ENCODE data around the gene ADRB1. TPM values are rescaled to one million over a fixed set of nuclear protein-coding genes. Genes with fewer than 3 reads are reported as not detected.
A peak's percentile ranks its signal among the peaks of the same experiment; 100 is the strongest.

The ADRB1 gene
- total and polyA plus RNA-seq, 2 of the 13 experiments (the other 11 are each of a cell fraction or from before 2014, with no cell fraction given) = 0.07 TPM; not detected in 1

DNA sequence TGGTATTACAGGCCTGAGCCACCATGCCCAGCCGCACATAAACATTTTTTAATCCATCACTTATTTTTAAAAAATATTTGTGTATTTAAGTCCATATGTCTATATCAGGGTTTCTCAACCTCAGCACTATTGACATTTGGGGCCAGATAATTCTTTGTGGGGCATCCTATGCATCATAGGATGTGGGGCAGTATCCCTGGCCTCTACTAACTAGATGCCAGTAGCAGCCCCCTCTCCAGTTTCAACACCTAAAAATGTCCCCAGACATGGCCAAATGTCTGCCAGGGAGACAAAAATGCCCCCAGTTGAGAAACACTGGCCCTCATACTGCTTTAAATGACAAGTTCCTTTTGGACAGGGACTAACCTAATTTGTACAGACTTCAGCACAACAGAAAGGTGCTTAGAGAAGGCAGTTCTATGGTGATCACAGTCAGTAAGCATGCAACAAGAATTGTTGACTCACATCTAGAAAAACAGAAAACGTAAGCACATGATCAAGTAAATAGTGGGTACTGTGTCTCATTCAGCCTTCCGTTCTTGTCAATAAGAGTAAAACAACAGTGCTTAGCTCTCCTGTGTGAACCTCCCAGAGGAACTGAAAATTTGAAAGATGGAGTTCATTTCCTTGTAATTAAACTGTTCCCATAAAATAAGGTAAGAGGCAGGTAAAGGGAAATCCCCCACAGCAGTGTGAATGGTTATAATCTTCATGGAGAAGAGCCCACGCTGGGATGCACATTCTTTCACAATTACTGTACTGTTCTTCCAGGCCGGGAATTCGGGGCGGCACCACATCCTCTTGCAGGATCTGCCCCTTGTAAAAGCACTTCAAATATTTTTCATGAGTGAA is 17.3 kb upstream of the ADRB1 start:
- no peak overlapping the region for H3K4me3 ChIP-seq (replicated peaks in 1 of 3; ENCODE audit: insufficient read depth in 1 of 3, low read depth in 2 of 3, low read length in 3 of 3)
- no peak overlapping the region for H3K27ac ChIP-seq (ENCODE audit: extremely low read length, insufficient read depth, low read length)
- no peak for TF ChIP-seq HDAC6 (IDR thresholded peaks at IDR 0.05; ENCODE audit: low read depth, low read length)
- peaks cover 8% of the 10 kb centered on the region; the same call in 1 of the 2 replicates for H3K4me1 ChIP-seq (ENCODE audit: insufficient read depth, low read length)
- FAIRE-seq (no peak), DNase-seq (ENCODE audit: low spot score) (peak; percentile 2), ATAC-seq (no peak)
- H3K79me2 ChIP-seq (ENCODE audit: insufficient read depth, low read length) = no peaks in the 10 kb centered on the region
- in situ Hi-C loops (cut with HindIII; ENCODE audit: extremely low pct_ligation_motif_present, low pct_unique_long_range_greater_than_20kb) = no loop called here
- CTCF ChIA-PET (ENCODE audit: low intra/inter-chr PET ratio, low total read pairs) = no interaction called here
- H3K27me3 ChIP-seq (ENCODE audit: control insufficient read depth in 1 of 2, insufficient read depth in 2 of 2, low read length in 2 of 2) = no peaks in the 10 kb centered on the region; a peak in 4 of 5 replicates
- H2AFZ ChIP-seq (ENCODE audit: low read length) = no peak overlapping the region
- no peak overlapping the region for H3K9ac ChIP-seq (ENCODE audit: insufficient read depth, low read depth, low read length)
- H3K9me3 ChIP-seq (ENCODE audit: low read length) = no peaks in the 10 kb centered on the region
- no peaks in the 10 kb centered on the region for H4K20me1 ChIP-seq (ENCODE audit: insufficient read depth, low read length)
- H3K4me2 ChIP-seq (ENCODE audit: low read depth, low read length) = no peak overlapping the region
- intact Hi-C loops (cut with micrococcal nuclease; ENCODE audit: unreplicated experiment) = no loop called here
- no TSS peak for BruUV-seq (replicated peaks)
- POLR2A ChIA-PET = no interaction called here
- no peaks in the 10 kb centered on the region for H3K36me3 ChIP-seq (replicated peaks in 1 of 2; ENCODE audit: control insufficient read depth in 1 of 2, insufficient read depth in 2 of 2, low read length in 2 of 2)
- WGBS (ENCODE audit: low lambda C conversion rate) = 7% methylated on average over 7 of the region's 7 CpGs

DNA sequence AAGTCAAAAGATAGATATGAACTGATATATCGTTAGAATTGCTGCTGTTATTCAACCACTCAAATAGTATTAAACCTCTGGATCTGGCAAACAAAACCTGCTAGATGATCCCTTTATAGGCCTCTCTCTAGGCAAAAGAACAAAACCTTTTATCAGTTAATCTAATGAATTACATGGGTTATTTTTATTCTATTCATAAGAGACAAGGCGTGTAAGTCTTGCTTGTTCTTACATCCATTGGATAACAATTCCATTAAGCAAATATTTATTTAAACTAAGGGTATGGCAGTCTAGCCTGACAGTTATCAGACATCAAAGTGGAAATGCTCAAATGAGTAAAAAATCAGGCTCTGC is 16.6 kb upstream of the ADRB1 start:
- no peaks in the 10 kb centered on the region for H3K79me2 ChIP-seq (ENCODE audit: insufficient read depth, low read length)
- ATAC-seq = no peak
- POLR2A ChIA-PET = no interaction called here
- DNase-seq (ENCODE audit: low spot score) = no peak
- TF ChIP-seq RAD51 (IDR thresholded peaks at IDR 0.05; ENCODE audit: borderline replicate concordance) (no peak), ELF1 (CRISPR knock-in tag; IDR thresholded peaks at IDR 0.05) (no peak), ZNF224 (CRISPR knock-in tag; IDR thresholded peaks at IDR 0.05) (no peak), THAP11 (CRISPR knock-in tag; IDR thresholded peaks at IDR 0.05) (no peak), ZEB1 (IDR thresholded peaks at IDR 0.05; ENCODE audit: insufficient replicate concordance, low read depth) (no peak)
- TF ChIP-seq, protein P1, sequence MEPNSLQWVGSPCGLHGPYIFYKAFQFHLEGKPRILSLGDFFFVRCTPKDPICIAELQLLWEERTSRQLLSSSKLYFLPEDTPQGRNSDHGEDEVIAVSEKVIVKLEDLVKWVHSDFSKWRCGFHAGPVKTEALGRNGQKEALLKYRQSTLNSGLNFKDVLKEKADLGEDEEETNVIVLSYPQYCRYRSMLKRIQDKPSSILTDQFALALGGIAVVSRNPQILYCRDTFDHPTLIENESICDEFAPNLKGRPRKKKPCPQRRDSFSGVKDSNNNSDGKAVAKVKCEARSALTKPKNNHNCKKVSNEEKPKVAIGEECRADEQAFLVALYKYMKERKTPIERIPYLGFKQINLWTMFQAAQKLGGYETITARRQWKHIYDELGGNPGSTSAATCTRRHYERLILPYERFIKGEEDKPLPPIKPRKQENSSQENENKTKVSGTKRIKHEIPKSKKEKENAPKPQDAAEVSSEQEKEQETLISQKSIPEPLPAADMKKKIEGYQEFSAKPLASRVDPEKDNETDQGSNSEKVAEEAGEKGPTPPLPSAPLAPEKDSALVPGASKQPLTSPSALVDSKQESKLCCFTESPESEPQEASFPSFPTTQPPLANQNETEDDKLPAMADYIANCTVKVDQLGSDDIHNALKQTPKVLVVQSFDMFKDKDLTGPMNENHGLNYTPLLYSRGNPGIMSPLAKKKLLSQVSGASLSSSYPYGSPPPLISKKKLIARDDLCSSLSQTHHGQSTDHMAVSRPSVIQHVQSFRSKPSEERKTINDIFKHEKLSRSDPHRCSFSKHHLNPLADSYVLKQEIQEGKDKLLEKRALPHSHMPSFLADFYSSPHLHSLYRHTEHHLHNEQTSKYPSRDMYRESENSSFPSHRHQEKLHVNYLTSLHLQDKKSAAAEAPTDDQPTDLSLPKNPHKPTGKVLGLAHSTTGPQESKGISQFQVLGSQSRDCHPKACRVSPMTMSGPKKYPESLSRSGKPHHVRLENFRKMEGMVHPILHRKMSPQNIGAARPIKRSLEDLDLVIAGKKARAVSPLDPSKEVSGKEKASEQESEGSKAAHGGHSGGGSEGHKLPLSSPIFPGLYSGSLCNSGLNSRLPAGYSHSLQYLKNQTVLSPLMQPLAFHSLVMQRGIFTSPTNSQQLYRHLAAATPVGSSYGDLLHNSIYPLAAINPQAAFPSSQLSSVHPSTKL (CRISPR knock-in tag; IDR thresholded peaks at IDR 0.05) = no peak
- TF ChIP-seq, protein P2, sequence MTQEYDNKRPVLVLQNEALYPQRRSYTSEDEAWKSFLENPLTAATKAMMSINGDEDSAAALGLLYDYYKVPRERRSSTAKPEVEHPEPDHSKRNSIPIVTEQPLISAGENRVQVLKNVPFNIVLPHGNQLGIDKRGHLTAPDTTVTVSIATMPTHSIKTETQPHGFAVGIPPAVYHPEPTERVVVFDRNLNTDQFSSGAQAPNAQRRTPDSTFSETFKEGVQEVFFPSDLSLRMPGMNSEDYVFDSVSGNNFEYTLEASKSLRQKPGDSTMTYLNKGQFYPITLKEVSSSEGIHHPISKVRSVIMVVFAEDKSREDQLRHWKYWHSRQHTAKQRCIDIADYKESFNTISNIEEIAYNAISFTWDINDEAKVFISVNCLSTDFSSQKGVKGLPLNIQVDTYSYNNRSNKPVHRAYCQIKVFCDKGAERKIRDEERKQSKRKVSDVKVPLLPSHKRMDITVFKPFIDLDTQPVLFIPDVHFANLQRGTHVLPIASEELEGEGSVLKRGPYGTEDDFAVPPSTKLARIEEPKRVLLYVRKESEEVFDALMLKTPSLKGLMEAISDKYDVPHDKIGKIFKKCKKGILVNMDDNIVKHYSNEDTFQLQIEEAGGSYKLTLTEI (CRISPR knock-in tag; conservative IDR thresholded peaks at IDR 0.05) = no peak
- TF ChIP-seq, protein P3, sequence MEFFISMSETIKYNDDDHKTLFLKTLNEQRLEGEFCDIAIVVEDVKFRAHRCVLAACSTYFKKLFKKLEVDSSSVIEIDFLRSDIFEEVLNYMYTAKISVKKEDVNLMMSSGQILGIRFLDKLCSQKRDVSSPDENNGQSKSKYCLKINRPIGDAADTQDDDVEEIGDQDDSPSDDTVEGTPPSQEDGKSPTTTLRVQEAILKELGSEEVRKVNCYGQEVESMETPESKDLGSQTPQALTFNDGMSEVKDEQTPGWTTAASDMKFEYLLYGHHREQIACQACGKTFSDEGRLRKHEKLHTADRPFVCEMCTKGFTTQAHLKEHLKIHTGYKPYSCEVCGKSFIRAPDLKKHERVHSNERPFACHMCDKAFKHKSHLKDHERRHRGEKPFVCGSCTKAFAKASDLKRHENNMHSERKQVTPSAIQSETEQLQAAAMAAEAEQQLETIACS (CRISPR knock-in tag; IDR thresholded peaks at IDR 0.05) = no peak
- intact Hi-C loops (cut with micrococcal nuclease; ENCODE audit: unreplicated experiment) (no loop called here), in situ Hi-C loops (cut with HindIII; ENCODE audit: extremely low pct_ligation_motif_present, low pct_unique_long_range_greater_than_20kb) (no loop called here)
- no peak overlapping the region for H3K27ac ChIP-seq (ENCODE audit: extremely low read length, insufficient read depth, low read length)
- no peak overlapping the region for H3K9ac ChIP-seq (ENCODE audit: insufficient read depth, low read depth, low read length)
- 0% methylated on average over 2 of the region's 2 CpGs for WGBS (ENCODE audit: low lambda C conversion rate)
- BruUV-seq (replicated peaks) = no TSS peak
- H4K20me1 ChIP-seq (ENCODE audit: insufficient read depth, low read length) = no peaks in the 10 kb centered on the region
- H3K4me1 ChIP-seq (ENCODE audit: insufficient read depth, low read length) = peaks cover 8% of the 10 kb centered on the region; the same call in 1 of the 2 replicates
- FAIRE-seq = no peak
- no peak overlapping the region for H3K4me3 ChIP-seq (replicated peaks in 1 of 3; ENCODE audit: insufficient read depth in 1 of 3, low read depth in 2 of 3, low read length in 3 of 3)
- H3K36me3 ChIP-seq (replicated peaks in 1 of 2; ENCODE audit: control insufficient read depth in 1 of 2, insufficient read depth in 2 of 2, low read length in 2 of 2) = no peaks in the 10 kb centered on the region
- H3K4me2 ChIP-seq (ENCODE audit: low read depth, low read length) = no peak overlapping the region
- no peak overlapping the region for H2AFZ ChIP-seq (ENCODE audit: low read length)
- H3K9me3 ChIP-seq (ENCODE audit: low read length) = no peaks in the 10 kb centered on the region
- CTCF ChIA-PET (ENCODE audit: low intra/inter-chr PET ratio, low total read pairs) = no interaction called here
- H3K27me3 ChIP-seq (ENCODE audit: control insufficient read depth in 1 of 2, insufficient read depth in 2 of 2, low read length in 2 of 2) = no peaks in the 10 kb centered on the region; a peak in 4 of 5 replicates

Measured in HepG2 (cell line).